Kidney (tissue), 14 donors: ENCODE results near the gene RMDN2. TPM values are rescaled to one million over a fixed set of nuclear protein-coding genes. Genes with fewer than 3 reads are reported as not detected.
"Not testable (repeated sequence)": the region's sequence is repeated elsewhere in the genome, so short reads cannot be mapped to it uniquely, and the experiment has no call there.

ENCODE experiments used
- DNase-seq, 5 donors: peaks; one replicate each; pipeline ENCODE4 v3.0.0-alpha.2; 2013 to 2020
- FAIRE-seq: peaks from 2 replicates; lab custom pipeline; 2012; peaks lifted over from hg19 to GRCh38; lab: Jason Lieb, UNC
- H3K27ac ChIP-seq, 2 donors: one replicate each; pipeline ENCODE4 v1.7.0; 2013; ENCODE audit warnings: low read depth in 2 of 2, low read length in 2 of 2, inconsistent platforms in 1 of 2
- H3K27me3 ChIP-seq: one replicate; pipeline ENCODE4 v1.7.1; 2013; ENCODE audit warnings: low read length, inconsistent platforms; ENCODE audit not compliant: control insufficient read depth, insufficient read depth
- H3K36me3 ChIP-seq, 3 donors: one replicate each; pipeline versions ENCODE4 v1.7.0 to v1.7.1; 2013; ENCODE audit warnings: low read length in 3 of 3, control low read depth in 1 of 3, inconsistent platforms in 1 of 3; ENCODE audit not compliant: insufficient read depth in 3 of 3, control insufficient read depth in 2 of 3
- H3K4me1 ChIP-seq, 3 donors: one replicate each; pipeline versions ENCODE4 v1.7.0 to v1.7.1; 2013; ENCODE audit warnings: low read length in 3 of 3, inconsistent platforms in 1 of 3, low read depth in 1 of 3; ENCODE audit not compliant: control insufficient read depth in 2 of 3, insufficient read depth in 2 of 3
- H3K4me3 ChIP-seq, 3 donors: one replicate each; pipeline versions ENCODE4 v1.7.0 to v1.8.1; 2013; ENCODE audit warnings: low read length in 3 of 3, control low read depth in 1 of 3, inconsistent platforms in 1 of 3
- H3K9ac ChIP-seq, 3 donors: one replicate each; pipeline versions ENCODE4 v1.7.0 to v1.7.1; 2013; ENCODE audit warnings: low read length in 3 of 3, control low read depth in 1 of 3, inconsistent platforms in 1 of 3
- H3K9me3 ChIP-seq, 3 donors: one replicate each; pipeline versions ENCODE4 v1.7.0 to v1.7.1; 2013; ENCODE audit warnings: low read length in 3 of 3, control low read depth in 1 of 3, inconsistent platforms in 1 of 3; ENCODE audit not compliant: control insufficient read depth in 2 of 3, insufficient read depth in 1 of 3
- intact Hi-C: fragments of 100-400 bp; cut with DNase I; formaldehyde crosslinking; loops from one replicate; pipeline ENCODE4 v1.11.1; 2022
- polyA plus RNA-seq: library from polyadenylated mRNA; stranded (reverse); fragments of 350-450 nt; fragmentation: Illumina TruSeq; extraction: RNeasy Lipid Tissue Mini Kit (QIAGEN cat#74804); gene quantifications from one replicate; pipeline ENCODE4 v1.2.3, GENCODE V29; 2014; ENCODE audit warnings: low read depth, low replicate concordance; ENCODE audit not compliant: insufficient read depth
- total RNA-seq: library from RNA; stranded (reverse); fragmentation: NEBNext Ultra II Directional; extraction: Animal tissue kit (Norgen Biotek cat#: 25700); gene quantifications from one replicate; pipeline ENCODE4 v1.2.1, GENCODE V29; 2021
- TF ChIP-seq, protein P1 (sequence below): IDR thresholded peaks from 3 replicates; pipeline ENCODE4 v1.5.1; 2012; ENCODE audit warnings: mild to moderate bottlenecking, moderate library complexity, borderline replicate concordance; ENCODE audit not compliant: insufficient read depth; ENCODE audit errors: extremely low read depth
- donor health status: control.
- donor health status: control.
- donor health status: control.
- donor health status: control.
- donor health status: control.
- donor health status: DM: yes; HTN: yes; CAD: no.
- donor health status: Normal renal cell carcinoma (clear cell type).

RMDN2 gene
- total and polyA plus RNA-seq, 2 donors from 2014 or later: 7.9 to 10.5 TPM

DNA sequence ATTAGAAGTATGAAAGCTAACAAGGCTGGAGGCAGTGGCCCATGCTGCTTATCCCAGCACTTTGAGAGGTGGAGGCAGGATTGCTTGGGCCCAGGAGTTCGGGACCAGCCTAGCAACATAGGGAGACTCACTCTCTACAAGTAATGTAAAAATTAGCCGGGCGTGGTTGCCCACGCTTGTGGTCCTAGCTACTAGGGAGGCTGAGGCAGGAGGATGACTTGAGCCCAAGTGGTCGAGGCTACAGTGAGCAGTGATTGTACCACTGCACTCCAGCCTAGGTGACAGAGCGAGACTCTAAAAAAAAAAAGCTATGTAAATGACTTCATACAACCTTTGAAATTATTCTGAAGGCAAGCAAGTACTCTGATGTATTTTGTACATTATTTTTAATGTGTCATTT lies 1.5 kb downstream of the RMDN2 start:
- H3K4me3 ChIP-seq: no peak overlapping the region
- H3K36me3 ChIP-seq: no peaks in the 10 kb centered on the region
- H3K9me3 ChIP-seq: no peaks in the 10 kb centered on the region
- intact Hi-C loops: no loop called here
- no peaks in the 10 kb centered on the region for H3K27me3 ChIP-seq
- no peak overlapping the region for H3K9ac ChIP-seq
- H3K4me1 ChIP-seq: peaks cover 0 to 11% (median 5%) of the 10 kb centered on the region in 3 donors
- DNase-seq: peak in 1 of 5 donors; percentile 32
- TF ChIP-seq, protein P1, sequence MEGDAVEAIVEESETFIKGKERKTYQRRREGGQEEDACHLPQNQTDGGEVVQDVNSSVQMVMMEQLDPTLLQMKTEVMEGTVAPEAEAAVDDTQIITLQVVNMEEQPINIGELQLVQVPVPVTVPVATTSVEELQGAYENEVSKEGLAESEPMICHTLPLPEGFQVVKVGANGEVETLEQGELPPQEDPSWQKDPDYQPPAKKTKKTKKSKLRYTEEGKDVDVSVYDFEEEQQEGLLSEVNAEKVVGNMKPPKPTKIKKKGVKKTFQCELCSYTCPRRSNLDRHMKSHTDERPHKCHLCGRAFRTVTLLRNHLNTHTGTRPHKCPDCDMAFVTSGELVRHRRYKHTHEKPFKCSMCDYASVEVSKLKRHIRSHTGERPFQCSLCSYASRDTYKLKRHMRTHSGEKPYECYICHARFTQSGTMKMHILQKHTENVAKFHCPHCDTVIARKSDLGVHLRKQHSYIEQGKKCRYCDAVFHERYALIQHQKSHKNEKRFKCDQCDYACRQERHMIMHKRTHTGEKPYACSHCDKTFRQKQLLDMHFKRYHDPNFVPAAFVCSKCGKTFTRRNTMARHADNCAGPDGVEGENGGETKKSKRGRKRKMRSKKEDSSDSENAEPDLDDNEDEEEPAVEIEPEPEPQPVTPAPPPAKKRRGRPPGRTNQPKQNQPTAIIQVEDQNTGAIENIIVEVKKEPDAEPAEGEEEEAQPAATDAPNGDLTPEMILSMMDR: no peak
- FAIRE-seq: no peak
- no peak overlapping the region for H3K27ac ChIP-seq

DNA sequence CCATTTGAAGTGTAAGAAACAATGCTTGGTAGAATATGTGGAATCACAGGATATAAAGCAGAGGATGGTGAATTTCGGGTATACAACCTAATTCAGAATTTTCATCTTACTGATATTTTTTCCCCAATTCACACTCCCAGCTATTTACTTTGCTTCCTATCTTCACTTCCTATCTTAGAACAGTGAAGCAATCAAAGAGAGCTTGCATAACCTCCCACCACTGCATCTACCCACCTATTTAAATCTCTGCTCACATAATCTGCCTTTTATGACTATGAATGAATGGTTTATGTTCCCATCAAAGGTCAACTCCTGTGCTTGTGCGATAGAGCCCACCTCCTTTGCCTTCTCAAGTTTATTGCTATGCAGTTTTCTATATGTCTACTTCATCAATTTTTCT lies 3.3 kb downstream of the RMDN2 start:
- DNase-seq (no peak), FAIRE-seq (no peak)
- intact Hi-C loops: no loop called here
- Histone ChIP-seq H3K36me3 (no peaks in the 10 kb centered on the region), H3K27me3 (no peaks in the 10 kb centered on the region), H3K4me3 (no peak overlapping the region), H3K9ac (no peak overlapping the region), H3K27ac (no peak overlapping the region), H3K9me3 (no peaks in the 10 kb centered on the region), H3K4me1 (peaks cover 0 to 6% (median 2%) of the 10 kb centered on the region in 3 donors)
- TF ChIP-seq, protein P1: no peak

DNA sequence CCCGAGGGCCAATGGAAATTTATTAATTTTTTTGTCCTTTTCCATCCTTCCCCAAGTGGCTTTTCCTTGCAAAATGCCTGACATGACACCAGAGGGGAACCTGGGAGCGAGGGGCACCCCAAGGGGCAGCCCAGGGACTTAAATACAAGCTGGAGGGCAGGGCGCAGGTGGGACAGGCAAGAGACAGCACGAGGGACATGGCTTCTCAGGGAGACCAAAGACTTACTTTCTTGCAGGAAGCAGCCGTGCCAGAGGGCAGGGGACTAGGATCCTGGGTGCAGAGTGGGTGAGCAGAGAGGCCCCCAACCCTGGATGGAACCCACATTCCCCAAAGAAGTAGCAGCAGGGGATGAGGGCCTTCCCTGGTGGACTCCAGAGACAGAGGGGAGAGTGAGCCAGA lies 5.3 kb downstream of the RMDN2 start:
- DNase-seq, H3K9me3 ChIP-seq, intact Hi-C loops: not testable (repeated sequence)

DNA sequence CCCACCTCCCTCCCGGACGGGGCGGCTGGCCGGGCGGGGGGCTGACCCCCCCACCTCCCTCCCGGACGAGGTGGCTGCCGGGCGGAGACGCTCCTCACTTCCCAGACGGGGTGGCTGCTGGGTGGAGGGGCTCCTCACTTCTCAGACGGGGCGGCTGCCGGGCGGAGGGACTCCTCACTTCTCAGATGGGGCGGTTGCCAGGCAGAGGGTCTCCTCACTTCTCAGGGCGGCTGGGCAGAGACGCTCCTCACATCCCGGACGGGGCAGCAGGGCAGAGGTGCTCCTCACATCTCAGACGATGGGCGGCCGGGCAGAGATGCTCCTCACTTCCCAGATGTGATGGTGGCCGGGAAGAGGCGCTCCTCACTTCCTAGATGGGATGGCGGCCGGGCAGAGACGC lies 7.8 kb downstream of the RMDN2 start:
- H3K9ac ChIP-seq, FAIRE-seq, H3K4me1 ChIP-seq, H3K4me3 ChIP-seq, H3K9me3 ChIP-seq, H3K27ac ChIP-seq, DNase-seq, intact Hi-C loops, H3K27me3 ChIP-seq, H3K36me3 ChIP-seq: not testable (repeated sequence)

More for the DNA sequence above, 5.3 kb downstream of the RMDN2 start:
- not testable (repeated sequence) for H3K36me3 ChIP-seq, H3K4me1 ChIP-seq, FAIRE-seq, H3K9ac ChIP-seq, H3K27ac ChIP-seq, H3K4me3 ChIP-seq, H3K27me3 ChIP-seq
